Stimulated activated CD8-positive, alpha-beta memory T cell treated with anti-CD3 and anti-CD28 coated beads, Interleukin-12 subunit alpha, Interleukin-12 subunit beta, amount 100 ng/mL, for 24 hours (primary cell): ENCODE results near the gene CIB2.
A peak's percentile ranks its signal among the peaks of the same experiment; 100 is the strongest.

Experiments
- DNase-seq: peaks from one replicate; pipeline ENCODE4 v3.0.0-alpha.2; 2020; ENCODE audit errors: extremely low read depth

Gene CIB2

DNA sequence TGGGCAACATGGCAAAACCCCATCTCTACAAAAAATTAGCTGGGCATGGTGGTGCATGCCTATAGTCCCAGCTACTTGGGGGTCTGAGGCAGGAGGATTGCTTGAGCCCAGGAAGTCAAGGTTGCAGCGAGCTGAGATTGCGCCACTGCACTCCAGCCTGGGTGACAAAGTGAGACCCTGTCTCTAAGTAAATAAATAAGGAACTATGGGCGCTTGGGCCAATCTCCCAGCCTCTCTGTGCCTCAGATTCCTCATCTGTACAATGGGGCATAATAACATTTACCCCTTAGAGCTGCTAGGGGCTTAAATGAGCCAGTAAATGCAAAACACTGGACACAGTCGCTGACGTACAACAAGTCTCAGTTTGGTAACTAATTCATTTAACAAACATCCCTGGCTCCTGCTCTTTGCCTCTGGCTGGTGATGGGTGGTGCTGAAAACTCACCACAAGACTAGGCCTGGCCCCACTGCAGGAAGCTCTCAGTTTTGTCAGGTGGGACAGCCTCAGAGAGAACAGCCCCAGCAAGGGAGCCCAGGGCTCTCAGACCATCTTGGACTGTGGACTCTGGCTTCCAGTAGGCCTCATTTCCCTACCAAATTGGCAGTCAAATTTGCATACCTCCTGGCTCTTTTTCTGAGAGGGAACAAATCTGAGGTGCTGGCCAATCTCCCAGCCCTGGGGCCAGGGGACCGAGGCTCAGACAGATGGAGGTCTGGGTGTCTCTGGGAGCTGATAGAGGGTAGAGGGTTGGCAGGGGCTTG lies 47.4 kb downstream of the CIB2 start:
- no peak for DNase-seq

DNA sequence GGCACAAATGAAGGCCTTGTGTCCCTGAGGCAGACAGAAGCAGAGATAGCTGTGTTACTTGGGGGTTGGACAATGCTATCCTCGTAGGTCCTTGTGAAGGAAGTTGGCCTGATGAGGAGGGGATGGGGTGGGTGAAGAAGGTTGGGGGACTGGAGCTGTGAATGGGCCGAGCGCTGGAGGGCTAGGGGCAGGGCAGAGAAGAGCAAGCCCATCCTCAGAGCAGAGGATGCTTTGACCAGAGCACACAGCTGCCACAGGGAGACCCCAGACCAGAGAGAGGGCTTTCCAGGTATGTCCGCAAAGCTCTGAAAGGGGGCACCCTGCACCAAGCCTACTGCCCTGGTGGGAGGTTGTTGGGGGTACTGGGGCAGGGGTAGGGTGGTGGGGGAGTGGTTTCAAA lies 48.1 kb downstream of the CIB2 start:
- no peak for DNase-seq

GRCh38 chr15:78082743-78083110 lies 48.5 kb downstream of the CIB2 start:
- no peak for DNase-seq

DNA sequence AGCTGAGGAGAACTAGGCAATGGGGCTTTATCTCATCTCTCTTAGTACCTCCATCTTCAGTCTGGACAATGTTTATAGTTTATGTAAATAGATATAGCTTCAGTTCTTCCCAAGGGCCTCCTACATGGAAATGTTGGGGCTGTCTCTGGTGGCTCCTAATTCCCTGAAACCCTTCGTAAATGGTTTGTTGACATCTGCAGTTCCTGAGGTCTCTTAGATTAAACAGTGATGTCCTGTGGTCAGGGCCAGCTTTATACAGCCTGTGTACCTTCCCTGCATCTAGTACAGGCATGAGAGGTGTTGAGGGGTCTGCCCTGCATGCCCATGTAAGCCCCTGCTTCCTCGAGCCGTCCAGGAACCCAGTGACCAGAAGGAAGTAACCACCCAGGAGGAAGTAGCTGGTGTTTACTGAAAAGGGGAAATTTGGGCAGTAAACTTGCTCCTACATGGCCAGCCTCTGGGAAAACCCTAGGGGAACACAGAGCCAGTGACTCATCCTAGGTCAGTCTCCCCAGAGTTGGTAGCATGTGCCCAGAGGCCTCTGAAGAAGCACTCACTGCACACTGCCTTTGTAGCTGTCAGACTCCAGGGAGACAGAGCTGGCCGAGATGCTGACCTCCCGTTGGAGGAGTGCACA lies 49.0 kb downstream of the CIB2 start:
- no peak for DNase-seq

GRCh38 chr15:78080088-78080460 lies 51.2 kb downstream of the CIB2 start:
- no peak for DNase-seq

- DNase-seq = no peak
Measured at GRCh38 chr15:78079298-78080087, 51.8 kb downstream of the CIB2 start.

DNA sequence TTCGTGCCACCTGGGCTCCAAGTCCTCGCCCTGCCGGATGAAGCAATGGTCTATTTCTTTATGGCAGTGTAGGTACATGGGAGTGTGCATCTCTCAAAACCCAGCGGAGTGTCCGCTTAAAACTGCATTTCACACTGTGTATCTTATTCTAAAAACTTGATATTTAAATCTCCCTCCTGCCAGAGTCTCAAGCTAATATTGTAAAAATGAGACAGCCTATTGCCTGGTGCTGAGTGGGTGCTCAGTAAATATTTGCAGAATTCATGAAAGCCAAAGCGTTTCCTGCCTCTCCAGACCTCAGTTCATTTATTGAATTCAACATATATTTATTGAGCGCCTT lies 53.4 kb downstream of the CIB2 start:
- no peak for DNase-seq

DNA sequence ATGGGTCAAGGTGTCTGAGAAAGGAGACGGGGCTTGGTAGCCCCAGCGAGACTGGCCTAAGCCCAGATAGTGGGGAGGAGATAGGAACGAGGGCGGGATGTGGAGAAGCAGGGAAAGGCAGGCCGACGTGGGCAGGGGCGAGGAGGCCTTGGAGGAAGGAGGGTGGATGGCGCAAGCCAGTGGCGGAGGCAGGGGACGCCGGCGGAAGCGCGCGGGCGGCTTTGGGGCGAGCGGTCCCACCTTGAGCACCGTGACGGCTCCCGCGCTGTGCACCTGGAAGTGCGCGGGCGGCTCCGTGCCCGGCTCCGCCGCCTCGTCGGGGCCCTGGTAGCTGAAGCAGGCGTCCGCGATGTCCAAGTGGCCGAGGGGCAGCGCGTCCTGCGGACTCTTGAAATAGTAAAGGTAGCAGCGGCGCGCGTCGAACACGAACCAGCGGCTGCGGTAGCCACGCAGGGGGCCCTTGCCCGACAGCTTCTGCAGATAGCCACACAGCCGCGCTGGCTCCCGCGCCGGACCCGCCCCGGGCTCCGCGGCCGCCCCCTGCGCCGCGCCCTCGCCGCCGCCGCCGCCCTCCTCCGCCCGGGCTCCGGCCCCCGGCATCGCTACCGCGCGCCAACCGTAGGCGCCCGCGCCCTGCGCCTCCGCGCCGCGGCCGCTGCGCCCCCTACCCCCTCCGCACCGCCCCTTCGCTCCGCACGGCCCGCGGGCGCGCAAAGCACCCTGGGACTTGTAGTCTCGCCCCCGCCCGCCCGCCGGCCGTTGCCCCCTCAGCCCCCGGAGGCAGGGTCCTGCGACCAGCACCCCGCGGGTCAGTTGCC lies 54.0 kb downstream of the CIB2 start, which contains the start of gene TBC1D2B:
TSS of gene TBC1D2B (minus strand) at position 659 of the 818 bp plus-strand sequence. CDS start at position 600, 59 bp downstream.
- DNase-seq = peak; percentile 36

GRCh38 chr15:78076231-78077052 lies 54.8 kb downstream of the CIB2 start:
- no peak for DNase-seq

GRCh38 chr15:78075490-78076230 lies 55.6 kb downstream of the CIB2 start:
- no peak for DNase-seq

DNA sequence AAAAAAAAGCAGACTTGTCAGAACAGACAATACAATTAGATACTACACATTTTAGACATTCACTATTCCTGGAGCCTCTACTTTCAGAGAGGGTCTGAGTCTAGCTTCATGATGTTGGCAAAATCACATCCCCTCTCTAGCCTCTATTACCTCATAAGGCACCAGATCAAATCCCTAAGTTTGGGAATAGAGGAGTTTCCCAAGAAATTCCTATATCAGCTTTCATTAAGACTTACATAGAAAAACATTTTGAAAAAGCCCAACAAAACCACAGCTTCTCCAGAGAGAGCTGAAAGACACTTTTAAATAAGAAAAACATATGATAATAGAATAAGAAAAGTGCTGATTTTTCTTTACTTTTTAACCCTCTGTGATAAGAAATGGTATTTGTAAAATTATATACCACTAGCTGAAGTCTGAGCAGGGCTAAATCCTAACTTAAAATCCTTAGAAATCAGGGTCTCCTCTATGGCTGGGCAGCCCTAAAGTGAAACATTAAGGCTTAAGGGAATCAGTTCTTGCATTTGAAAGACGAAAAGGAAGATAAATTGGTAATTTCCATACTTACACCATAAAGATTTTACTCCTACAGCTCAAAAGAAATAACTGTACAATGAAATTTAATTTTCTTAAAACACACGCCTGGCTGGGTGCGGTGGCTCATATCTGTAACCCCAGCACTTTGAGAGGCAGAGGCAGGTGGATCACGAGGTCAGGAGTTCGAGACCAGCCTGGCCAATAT lies 58.0 kb downstream of the CIB2 start:
- DNase-seq = no peak

DNA sequence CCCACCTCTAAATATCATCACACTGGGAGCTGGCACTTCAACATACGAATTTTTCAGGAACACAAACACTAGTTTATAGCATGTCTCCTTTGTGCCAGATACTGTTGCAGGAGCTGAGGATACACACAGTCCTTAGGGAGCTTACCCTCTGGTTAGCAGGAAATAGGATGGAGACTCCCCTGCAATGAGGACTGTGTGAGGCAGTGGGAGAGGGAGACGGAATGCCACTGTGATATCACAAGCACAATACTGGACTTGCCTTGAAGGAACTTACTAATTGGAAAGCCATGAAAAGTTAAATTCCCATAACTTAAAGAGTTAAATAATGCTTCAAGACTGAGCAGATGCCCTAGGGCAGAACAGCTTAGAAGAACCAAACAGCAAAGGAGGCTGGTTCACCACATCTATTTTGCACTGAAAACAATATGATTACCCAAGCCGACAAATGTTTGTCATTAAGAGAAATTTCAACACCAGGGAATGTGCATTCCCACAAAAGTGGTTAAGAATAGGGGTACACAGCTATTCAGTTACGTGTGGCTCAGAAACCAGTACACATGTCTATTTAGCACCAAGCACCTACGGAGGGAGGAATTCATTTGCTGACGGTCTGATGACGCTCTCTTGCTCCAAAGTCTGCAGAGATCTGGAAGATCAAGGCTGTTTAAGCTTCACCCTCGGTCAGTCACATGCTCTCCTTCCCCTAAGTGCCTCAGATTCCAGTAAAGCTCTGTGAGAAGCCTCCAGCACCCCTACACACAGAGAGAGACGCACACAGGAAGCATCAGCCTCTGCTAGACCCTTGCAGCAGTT lies 59.0 kb downstream of the CIB2 start:
- DNase-seq = no peak

DNA sequence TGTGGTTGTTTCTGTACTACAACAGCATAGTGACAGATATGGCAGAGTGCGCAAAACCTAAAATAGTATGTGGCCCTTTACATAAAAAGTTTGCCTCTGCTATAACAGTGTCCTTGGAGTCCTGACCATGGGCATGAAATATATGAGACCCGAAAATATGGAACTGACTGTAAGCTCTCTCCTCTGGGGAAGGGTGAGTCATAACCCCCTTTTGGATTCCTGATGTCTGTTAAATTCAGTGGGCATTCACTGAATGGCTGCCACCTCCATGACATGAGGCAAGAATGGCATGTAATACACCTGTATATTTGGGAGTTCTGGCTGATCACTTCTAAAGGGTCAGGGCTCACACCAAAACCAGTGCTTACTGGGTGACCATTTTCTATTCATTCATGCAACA lies 59.9 kb downstream of the CIB2 start:
- no peak for DNase-seq

DNA sequence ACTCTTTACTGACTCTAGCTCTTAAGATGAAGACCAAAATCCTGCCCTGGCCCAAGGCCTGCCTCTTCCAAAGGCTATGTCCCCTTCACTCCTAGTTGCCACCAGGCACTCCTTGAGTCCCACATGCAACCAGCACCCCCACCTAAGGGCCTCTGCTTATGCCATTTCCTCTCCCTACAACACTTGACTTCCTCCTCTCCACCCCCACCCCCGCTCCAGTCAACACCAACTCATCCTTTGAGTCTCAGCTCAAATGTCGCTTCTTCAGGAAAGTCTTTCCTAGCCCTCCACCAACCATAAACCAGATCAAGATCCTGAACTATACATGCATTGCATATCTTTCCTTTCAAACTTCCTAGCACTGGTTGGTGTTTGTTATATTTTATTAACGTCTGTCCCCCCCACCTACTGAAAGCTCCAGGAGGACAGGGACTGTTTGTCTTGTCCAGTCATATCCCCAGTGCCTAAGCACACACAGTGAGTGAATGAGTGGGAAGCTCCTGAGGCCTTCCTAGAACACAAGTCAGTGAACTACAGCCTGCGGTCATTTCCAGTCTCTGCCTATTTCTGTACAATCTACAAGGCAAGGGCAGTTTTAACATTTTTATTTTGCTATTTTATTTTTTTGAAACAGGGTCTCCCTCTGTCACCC lies 61.1 kb downstream of the CIB2 start:
- DNase-seq = no peak

DNA sequence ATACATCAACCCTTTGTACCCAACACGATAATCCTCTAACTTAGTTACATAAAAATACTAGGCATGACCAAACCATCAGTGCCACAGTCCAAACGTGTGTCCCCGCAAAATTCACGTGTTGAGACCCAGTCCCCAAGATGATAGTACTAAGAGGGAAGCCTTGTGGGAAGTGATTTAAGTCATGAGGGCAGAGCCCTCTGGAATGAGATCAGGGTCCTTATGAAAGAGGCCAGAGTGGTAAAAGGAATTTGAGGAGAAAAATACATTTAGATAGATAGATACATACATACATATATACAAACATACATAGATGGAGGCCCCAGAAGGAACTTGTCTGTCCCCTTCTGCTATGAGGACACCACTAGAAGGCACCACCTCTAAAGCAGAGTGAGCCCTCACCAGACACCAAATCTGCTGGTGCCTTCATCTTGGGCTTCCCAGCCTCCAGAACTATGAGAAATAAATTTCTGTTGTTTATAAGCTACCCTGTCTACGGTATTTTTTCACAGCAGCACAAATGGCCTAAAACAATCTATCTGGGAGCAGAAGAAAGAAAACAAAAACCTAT lies 61.7 kb downstream of the CIB2 start:
- DNase-seq = no peak

DNA sequence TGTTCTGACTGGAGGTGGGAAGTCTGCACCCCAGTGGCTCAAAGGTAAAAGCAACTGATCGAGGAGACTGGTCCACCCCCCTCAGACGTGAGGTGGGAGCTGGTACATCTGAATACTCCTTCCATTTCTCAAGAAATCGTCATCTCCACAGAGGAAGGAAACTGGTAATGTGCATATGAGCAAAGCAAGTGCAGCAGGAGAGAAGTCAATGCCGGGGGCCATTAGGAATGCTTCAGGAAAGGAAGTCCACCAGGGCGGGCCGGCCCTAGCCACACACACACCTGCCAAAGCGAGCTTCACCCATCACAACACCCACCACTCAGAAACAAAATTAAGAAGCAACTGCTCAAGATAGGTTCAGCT lies 62.2 kb downstream of the CIB2 start:
- no peak for DNase-seq

GRCh38 chr15:78067328-78068228 lies 63.7 kb downstream of the CIB2 start:
- DNase-seq = no peak
